AG09319 (cell line): ENCODE data around the gene MANBA.

Source experiments
- DNase-seq: peaks from one replicate; pipeline ENCODE4 v3.0.0-alpha.2; 2010; ENCODE audit warnings: low read depth; ENCODE audit errors: extremely low read depth
- TF ChIP-seq, protein P1 (sequence below): IDR thresholded peaks from 2 replicates; pipeline ENCODE4 v1.5.1; 2011; ENCODE audit warnings: low read depth, mild to moderate bottlenecking, inconsistent platforms, low read length, moderate library complexity

The MANBA gene

DNA sequence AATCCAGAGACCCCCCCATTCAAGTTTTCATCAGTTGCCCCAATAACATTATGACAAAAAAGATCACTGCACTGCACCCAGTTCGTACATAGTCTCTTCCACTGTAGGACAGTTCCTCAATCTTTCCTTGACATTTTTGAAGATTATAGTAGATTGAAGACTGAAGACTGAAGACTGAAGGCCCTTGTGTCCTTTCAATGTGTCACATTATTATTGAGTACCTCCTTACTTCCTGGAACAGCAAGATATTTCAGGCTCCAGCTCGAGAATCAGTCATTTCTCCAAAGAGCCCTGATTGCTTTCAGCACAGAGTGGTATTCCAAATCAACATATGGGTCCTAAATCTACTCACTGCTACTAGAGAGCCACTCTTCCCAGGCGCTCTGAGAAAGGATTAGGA is 75.0 kb downstream of the MANBA start:
- DNase-seq = no peak
- TF ChIP-seq, protein P1, sequence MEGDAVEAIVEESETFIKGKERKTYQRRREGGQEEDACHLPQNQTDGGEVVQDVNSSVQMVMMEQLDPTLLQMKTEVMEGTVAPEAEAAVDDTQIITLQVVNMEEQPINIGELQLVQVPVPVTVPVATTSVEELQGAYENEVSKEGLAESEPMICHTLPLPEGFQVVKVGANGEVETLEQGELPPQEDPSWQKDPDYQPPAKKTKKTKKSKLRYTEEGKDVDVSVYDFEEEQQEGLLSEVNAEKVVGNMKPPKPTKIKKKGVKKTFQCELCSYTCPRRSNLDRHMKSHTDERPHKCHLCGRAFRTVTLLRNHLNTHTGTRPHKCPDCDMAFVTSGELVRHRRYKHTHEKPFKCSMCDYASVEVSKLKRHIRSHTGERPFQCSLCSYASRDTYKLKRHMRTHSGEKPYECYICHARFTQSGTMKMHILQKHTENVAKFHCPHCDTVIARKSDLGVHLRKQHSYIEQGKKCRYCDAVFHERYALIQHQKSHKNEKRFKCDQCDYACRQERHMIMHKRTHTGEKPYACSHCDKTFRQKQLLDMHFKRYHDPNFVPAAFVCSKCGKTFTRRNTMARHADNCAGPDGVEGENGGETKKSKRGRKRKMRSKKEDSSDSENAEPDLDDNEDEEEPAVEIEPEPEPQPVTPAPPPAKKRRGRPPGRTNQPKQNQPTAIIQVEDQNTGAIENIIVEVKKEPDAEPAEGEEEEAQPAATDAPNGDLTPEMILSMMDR = no peak

DNA sequence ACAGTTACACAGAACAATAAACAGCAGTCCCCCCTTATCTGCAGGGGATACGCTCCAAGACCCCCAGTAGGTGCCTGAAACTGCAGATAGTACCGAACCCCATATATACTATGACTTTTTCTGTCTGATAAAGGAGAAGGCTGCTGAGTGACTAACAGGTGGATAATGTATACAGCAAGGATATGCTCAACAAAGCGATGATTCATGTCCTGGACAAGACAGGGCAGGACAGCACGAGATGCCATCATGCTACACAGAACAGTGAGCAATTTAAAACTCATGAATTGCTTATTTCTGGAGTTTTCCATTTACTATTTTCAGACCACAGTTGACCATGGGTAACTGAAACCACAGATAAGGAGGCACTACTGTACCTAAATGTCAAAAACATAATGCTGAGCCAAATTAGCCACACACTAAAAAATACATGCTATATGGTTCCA is 76.1 kb downstream of the MANBA start:
- no peak for DNase-seq
- TF ChIP-seq, protein P1 = no peak

DNA sequence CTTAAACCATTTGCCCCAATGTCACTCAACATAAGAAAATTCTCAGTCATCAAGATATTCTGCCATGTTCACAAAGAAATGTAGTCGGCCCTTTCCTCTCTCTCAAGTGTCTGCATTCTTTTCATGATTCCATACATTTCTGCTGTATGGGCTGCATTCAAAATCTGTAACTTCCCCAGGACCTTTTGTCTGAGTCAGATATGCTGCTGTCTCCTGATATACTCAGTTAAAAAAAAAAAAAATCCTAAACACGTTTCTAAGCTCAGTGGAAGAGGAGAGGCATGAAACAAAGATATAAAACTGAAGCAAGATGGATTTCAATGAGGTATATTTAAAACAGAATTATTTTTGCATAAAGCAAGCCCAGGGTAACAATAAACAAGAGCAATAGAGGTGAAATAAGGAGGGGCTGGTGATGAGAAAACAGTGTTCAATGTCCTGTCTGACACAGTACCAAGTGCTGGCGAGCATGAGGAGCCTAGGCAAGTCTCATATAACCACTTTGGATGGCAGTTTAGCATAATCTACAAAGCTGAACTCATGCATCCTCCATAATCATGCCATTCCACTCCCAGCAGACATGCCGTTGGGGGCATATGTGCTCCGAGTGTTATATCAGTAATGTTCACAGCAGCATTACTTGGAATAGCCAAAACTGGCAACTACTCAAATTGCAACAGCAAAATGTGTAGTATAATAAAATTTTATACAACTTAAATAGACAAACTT is 76.7 kb downstream of the MANBA start:
- TF ChIP-seq, protein P1 = no peak
- DNase-seq = no peak

DNA sequence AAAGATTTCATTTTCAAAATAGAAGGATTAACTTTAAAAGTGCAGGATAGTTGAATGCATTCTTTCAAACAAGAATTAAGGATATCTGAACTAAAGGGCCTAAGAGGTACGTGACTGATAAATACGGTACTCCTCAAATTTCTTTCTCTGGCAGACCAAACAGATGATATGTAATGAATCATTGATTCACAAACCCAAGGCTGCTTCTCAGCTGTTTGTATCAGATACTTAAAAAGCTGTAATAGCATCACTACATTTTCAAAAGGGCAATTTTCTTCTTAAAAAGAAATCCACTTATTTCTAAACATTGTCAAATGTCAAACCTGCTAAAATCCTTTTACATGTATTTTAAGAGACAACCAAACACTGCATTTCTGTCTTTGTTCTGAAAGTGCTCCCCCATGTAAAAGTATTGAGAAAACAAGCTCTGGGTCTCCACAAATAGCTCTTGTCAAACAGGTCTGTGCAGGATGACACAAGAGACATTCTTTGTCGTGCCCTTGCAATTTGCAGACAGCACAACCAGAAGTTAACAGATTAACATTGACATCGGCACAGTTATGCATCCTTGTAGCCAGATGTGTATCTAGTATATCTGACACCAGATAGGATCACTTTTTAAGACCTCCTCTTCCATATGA is 82.0 kb downstream of the MANBA start:
- no peak for DNase-seq
- TF ChIP-seq, protein P1 = no peak

DNA sequence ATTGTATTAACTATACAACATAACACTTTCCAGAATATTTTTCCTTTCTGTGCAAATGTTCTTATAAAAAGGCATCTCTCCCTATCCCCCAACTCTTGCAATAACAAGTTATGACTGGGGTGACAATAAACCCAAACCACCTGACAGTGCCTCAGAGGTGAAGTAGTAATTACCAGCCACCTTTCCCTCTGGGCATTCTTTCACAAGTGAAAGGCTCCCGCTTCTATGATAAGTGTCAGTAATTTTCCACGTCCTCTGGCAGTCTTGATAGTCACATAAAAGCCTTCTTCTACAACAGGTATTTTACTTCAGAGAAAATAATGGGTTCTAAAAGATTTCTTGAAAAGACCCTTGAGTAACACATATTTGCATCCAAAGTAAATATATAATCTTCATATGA is 82.7 kb downstream of the MANBA start:
- TF ChIP-seq, protein P1 = no peak
- DNase-seq = no peak

DNA sequence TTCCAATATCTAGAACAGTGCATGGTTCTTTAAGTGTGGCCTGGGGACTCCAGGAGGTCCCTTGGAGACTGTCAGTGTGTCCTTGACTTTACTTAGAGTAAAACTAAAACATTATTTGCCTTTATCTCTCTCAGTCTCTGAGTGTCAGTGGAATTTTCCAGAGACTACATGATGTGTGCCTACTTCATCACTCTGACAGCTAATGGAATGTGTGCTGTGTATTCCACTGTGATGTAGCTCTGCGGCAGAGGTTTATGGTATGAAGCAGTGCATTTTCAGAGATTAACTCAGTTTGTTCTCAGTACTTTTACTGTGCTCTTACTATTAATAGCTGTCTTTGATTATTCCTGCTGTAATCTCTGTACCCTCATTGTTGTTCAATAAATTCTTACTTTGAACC is 85.6 kb downstream of the MANBA start:
- DNase-seq = no peak

DNA sequence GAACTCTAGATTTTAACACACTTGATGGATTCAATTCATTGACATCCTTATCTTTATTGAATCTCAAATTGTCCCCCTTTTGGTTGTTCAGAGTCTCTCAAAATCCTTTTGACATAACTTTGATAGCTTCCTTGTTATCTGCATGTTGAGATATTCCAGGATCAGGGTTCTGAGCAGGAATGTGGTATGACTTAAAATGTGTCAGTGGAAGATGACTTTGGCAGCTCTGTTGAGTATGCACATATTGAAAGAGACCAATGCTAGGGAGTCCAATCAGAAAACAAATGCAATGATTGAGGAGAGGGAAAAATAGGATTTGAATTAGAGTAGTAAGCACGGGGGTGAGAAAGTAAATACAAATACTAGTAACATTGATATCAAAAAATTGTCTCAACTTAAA is 93.8 kb downstream of the MANBA start:
- TF ChIP-seq, protein P1 = no peak
- no peak for DNase-seq

More for the DNA sequence above, 85.6 kb downstream of the MANBA start:
- TF ChIP-seq, protein P1 = no peak
